Activated T-helper 1 cell treated with anti-CD3 and anti-CD28 coated beads, Interleukin-12 subunit alpha, Interleukin-12 subunit beta, Interleukin-2, Interleukin-4 antibody, amounts not matched to agents 30 ng/mL and 10 ng/mL and 1 ng/mL, durations not matched to agents 14 hours and 24 hours and 36 hours (primary cell): ENCODE data around the gene LRTM2. TPM values are rescaled to one million over a fixed set of nuclear protein-coding genes. Genes with fewer than 3 reads are reported as not detected.

Experiments used
- DNase-seq: peaks from one replicate; pipeline ENCODE4 v3.0.0; 2021; ENCODE audit warnings: low spot score
- H3K27ac Mint-ChIP-seq: one replicate; pipeline ENCODE4 v1.8.0; 2021; ENCODE audit warnings: mild to moderate bottlenecking, mixed read lengths
- H3K27me3 Mint-ChIP-seq: one replicate; pipeline ENCODE4 v1.8.0; 2022; ENCODE audit warnings: mild to moderate bottlenecking, moderate library complexity, mixed read lengths; ENCODE audit not compliant: insufficient read depth
- H3K36me3 Mint-ChIP-seq: one replicate; pipeline ENCODE4 v1.8.0; 2021; ENCODE audit warnings: low read depth, mixed read lengths
- H3K4me1 Mint-ChIP-seq: one replicate; pipeline ENCODE4 v1.8.0; 2021; ENCODE audit warnings: low read depth, mixed read lengths
- H3K4me3 Mint-ChIP-seq: one replicate; pipeline ENCODE4 v1.8.0; 2021; ENCODE audit warnings: mild to moderate bottlenecking, moderate library complexity, mixed read lengths
- H3K9me3 Mint-ChIP-seq: one replicate; pipeline ENCODE4 v1.8.0; 2021; ENCODE audit warnings: mixed read lengths
- intact Hi-C: fragments of 100-400 bp; cut with micrococcal nuclease; formaldehyde crosslinking; loops from one replicate; pipeline ENCODE4 v1.15.1; 2024
- total RNA-seq: library from RNA; stranded (reverse); gene quantifications from 2 replicates; pipeline ENCODE4 v1.2.3, GENCODE V29; 2022

The LRTM2 gene
- total RNA-seq, 1 donor from 2014 or later, result not detected

- Mint-ChIP-seq H3K4me1 (no peaks in the 10 kb centered on the region), H3K27ac (no peak overlapping the region), H3K36me3 (no peaks in the 10 kb centered on the region), H3K9me3 (no peaks in the 10 kb centered on the region), H3K4me3 (no peak overlapping the region), H3K27me3 (peaks cover 32% of the 10 kb centered on the region)
- DNase-seq, result no peak
- intact Hi-C loops, result no loop called here
Observed at GRCh38 chr12:1820896-1821291, 529 bp downstream of the LRTM2 start.

- no peak overlapping the region for H3K27ac Mint-ChIP-seq
- intact Hi-C loops, result no loop called here
- DNase-seq, result no peak
- peaks cover 29% of the 10 kb centered on the region for H3K27me3 Mint-ChIP-seq
- H3K4me1 Mint-ChIP-seq, result no peaks in the 10 kb centered on the region
- H3K9me3 Mint-ChIP-seq, result no peaks in the 10 kb centered on the region
- H3K4me3 Mint-ChIP-seq, result no peak overlapping the region
- H3K36me3 Mint-ChIP-seq, result no peaks in the 10 kb centered on the region
Observed at GRCh38 chr12:1821805-1822204, 1.4 kb downstream of the LRTM2 start.

DNA sequence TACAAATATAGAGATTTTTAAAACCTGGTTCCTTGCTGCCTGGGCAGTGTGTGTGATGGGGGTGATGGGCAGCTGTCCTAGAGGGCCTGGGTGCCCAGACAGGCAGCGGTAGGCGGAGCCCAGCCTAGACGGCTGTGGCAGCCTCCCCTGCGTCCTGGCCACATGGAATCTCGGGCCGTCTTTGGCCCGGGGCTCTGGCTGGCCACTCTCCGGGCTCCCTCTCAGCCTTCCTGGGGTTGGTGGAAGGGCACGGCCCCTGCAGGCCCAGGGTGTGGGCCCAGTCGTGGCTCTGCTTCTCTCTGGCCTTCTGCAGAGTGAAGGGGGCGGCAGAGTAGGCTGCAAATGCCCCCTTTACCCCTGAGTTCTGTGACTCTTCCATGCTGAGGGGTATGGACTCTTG lies 2.3 kb downstream of the LRTM2 start:
- no peak for DNase-seq
- H3K4me3 Mint-ChIP-seq, result no peak overlapping the region
- no peak overlapping the region for H3K27ac Mint-ChIP-seq
- H3K4me1 Mint-ChIP-seq, result no peaks in the 10 kb centered on the region
- H3K36me3 Mint-ChIP-seq, result no peaks in the 10 kb centered on the region
- intact Hi-C loops, result no loop called here
- peaks cover 29% of the 10 kb centered on the region for H3K27me3 Mint-ChIP-seq
- no peaks in the 10 kb centered on the region for H3K9me3 Mint-ChIP-seq

- no peak overlapping the region for H3K27ac Mint-ChIP-seq
- no peaks in the 10 kb centered on the region for H3K36me3 Mint-ChIP-seq
- no peaks in the 10 kb centered on the region for H3K9me3 Mint-ChIP-seq
- H3K4me1 Mint-ChIP-seq, result no peaks in the 10 kb centered on the region
- no peak for DNase-seq
- intact Hi-C loops, result no loop called here
- no peak overlapping the region for H3K4me3 Mint-ChIP-seq
- peaks cover 29% of the 10 kb centered on the region for H3K27me3 Mint-ChIP-seq
Observed at GRCh38 chr12:1823237-1823636, 2.9 kb downstream of the LRTM2 start.

DNA sequence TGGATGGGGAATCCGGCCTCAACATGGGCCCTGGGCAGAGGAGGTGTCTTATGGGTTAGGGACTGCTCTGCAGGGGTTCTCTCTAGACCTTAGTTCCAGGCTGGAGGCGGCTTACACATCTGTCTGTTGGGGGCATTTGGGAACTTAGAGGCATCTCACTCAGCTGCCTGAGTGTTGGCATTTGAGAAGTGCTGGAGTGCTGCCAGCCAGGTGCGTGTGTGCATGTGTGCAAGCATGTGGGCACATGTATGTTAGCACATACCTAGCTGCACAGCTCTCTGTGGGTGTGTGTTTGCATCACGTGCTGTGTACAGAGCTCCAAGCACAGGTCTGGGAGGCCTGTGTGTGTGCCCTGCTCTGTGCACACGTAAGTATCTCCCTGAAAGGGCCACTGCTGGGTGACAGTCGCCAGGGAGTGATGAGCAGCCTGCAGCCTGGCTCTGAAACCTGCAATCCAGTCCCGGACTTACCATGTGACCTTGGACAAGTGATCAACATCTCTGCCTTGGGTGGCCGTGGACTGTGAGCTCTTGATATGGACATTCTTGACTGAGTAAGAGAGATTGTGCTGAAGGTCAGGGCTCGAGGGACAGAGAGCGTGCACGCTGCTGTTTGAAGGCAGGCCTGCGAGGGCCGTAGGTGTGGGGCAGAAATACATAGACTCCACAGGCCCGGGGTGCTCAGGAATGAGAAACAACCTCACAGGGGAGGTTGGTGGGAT lies 5.2 kb downstream of the LRTM2 start:
- DNase-seq, result no peak
- Mint-ChIP-seq H3K4me1 (no peaks in the 10 kb centered on the region), H3K36me3 (no peaks in the 10 kb centered on the region), H3K27ac (no peak overlapping the region), H3K27me3 (peaks cover 15% of the 10 kb centered on the region), H3K9me3 (no peaks in the 10 kb centered on the region), H3K4me3 (no peak overlapping the region)
- intact Hi-C loops, result no loop called here

DNA sequence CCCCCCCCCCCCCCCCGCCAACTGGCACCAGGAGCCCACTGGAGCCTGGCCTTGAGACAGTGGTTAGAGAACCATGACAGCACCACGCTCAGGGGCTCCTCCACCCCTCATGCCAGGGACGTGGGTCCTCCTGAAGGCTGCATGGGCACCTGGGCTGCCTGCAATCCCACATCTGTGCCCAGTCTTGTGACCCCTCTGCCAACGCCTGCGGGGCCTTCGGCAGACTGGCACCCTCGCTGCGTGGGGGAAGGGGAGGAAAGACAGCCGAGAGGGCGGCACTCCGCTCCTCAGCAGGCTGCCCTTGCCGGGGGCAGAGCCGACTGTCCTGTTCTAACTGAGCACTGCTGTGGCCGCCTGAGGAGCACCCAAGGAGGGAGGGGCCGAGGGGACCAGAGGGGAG lies 6.0 kb downstream of the LRTM2 start:
- Mint-ChIP-seq H3K4me3 (no peak overlapping the region), H3K27ac (no peak overlapping the region), H3K4me1 (no peaks in the 10 kb centered on the region), H3K9me3 (no peaks in the 10 kb centered on the region), H3K36me3 (no peaks in the 10 kb centered on the region), H3K27me3 (peaks cover 14% of the 10 kb centered on the region)
- intact Hi-C loops, result no loop called here
- DNase-seq, result no peak

- H3K27me3 Mint-ChIP-seq, result peaks cover 14% of the 10 kb centered on the region
- no peaks in the 10 kb centered on the region for H3K4me1 Mint-ChIP-seq
- no peak for DNase-seq
- no peaks in the 10 kb centered on the region for H3K36me3 Mint-ChIP-seq
- no peak overlapping the region for H3K27ac Mint-ChIP-seq
- no peak overlapping the region for H3K4me3 Mint-ChIP-seq
- no peaks in the 10 kb centered on the region for H3K9me3 Mint-ChIP-seq
- intact Hi-C loops, result no loop called here
Observed at GRCh38 chr12:1826867-1827705, 6.7 kb downstream of the LRTM2 start.

- H3K36me3 Mint-ChIP-seq, result no peaks in the 10 kb centered on the region
Observed at GRCh38 chr12:1827826-1828805, 7.8 kb downstream of the LRTM2 start.

DNA sequence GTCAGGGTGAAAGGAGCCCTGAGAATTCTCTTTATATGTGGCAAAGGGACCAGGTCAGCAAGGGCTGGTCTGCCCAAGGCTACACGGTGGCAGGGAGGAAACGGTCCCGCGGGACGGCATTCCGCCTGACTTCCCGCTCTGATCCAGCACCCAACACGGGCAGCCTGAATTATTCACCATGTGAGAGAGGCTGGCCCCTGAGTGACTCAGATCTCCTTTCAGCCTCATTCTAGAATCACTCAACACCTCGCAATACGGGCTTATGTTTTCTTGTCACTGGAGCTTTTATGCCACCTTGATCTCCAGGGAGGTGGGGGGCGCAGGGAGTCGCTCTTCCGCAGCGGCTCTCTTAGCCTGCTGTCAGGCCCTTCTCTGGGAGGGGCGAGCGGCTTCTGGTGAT lies 8.5 kb downstream of the LRTM2 start:
- Mint-ChIP-seq H3K4me3 (no peak overlapping the region), H3K4me1 (no peaks in the 10 kb centered on the region), H3K36me3 (no peaks in the 10 kb centered on the region), H3K27me3 (peaks cover 12% of the 10 kb centered on the region), H3K9me3 (no peaks in the 10 kb centered on the region), H3K27ac (no peak overlapping the region)
- no peak for DNase-seq
- intact Hi-C loops, result no loop called here

More at GRCh38 chr12:1827826-1828805, 7.8 kb downstream of the LRTM2 start:
- no peak overlapping the region for H3K27ac Mint-ChIP-seq
- no peaks in the 10 kb centered on the region for H3K4me1 Mint-ChIP-seq
- H3K9me3 Mint-ChIP-seq, result no peaks in the 10 kb centered on the region
- no peak overlapping the region for H3K4me3 Mint-ChIP-seq
- DNase-seq, result no peak
- peaks cover 10% of the 10 kb centered on the region for H3K27me3 Mint-ChIP-seq
- intact Hi-C loops, result no loop called here

DNA sequence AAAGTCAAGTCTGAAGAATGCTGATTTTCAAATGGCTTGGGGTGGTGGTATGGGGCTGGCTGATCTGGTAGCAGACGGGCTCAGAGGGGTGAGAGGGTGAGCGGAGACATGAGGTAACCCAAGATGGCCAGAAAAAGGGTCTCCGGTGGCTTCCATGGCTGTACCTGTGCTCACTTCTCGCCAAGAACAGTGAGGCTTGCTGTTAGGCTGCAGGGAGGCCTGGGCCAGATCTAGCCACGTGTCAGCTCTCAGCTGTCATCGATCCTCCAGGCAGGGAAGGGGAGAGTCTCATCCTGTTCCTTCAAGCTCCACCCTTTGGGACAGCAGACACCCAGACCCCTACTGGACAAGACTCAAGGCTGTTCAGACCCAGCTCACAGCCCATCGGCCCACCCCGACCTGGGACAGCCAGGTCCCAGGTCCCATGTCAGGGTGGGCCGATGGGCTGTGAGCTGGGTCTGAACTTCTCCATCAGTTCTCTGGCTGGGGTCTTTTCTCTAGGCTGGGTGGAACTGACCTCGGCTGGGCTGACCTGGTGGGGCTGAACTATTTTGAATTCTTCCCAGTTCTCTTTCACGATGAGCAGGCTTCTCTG lies 9.0 kb downstream of the LRTM2 start:
- intact Hi-C loops, result no loop called here
- H3K4me3 Mint-ChIP-seq, result no peak overlapping the region
- no peaks in the 10 kb centered on the region for H3K4me1 Mint-ChIP-seq
- peaks cover 12% of the 10 kb centered on the region for H3K27me3 Mint-ChIP-seq
- H3K9me3 Mint-ChIP-seq, result no peaks in the 10 kb centered on the region
- no peak for DNase-seq
- no peaks in the 10 kb centered on the region for H3K36me3 Mint-ChIP-seq
- H3K27ac Mint-ChIP-seq, result no peak overlapping the region

- H3K27ac Mint-ChIP-seq, result no peak overlapping the region
- H3K9me3 Mint-ChIP-seq, result no peaks in the 10 kb centered on the region
- no peak for DNase-seq
- H3K4me1 Mint-ChIP-seq, result no peaks in the 10 kb centered on the region
- intact Hi-C loops, result no loop called here
- H3K36me3 Mint-ChIP-seq, result no peaks in the 10 kb centered on the region
- no peak overlapping the region for H3K4me3 Mint-ChIP-seq
- H3K27me3 Mint-ChIP-seq, result peaks cover 12% of the 10 kb centered on the region
Observed at GRCh38 chr12:1830401-1830845, 10.1 kb downstream of the LRTM2 start.
